Measurements from ENCODE around the gene SCPEP1. TPM values are rescaled to one million over a fixed set of nuclear protein-coding genes. Genes with fewer than 3 reads are reported as not detected.

SCPEP1 gene
- total RNA-seq, 2 experiments from 2014 or later, result 22.1 to 25.5 TPM

DNA sequence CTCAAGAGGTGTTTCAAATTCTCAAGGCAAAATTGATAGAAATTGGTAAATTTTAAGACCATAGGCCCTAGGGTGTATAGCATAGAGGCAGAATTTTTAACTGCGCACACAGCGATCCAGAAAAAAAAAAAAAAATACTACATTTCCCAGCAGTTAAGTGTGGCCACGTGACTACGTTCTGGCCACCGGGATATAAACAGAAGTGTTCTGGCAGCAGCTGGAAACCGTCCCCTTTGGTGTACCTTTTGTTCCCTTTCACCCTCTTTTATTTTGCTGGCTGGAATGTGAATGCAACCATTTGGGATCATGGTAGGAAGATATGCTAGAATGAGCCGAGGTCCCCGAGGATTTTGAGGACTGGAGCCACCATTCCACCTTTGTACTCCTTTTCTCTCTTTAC, 54.4 kb downstream of the SCPEP1 start:
- no peak overlapping the region for H3K4me3 Mint-ChIP-seq
- CTCF ChIA-PET, result no interaction called here
- POLR2A ChIA-PET, result no interaction called here

DNA sequence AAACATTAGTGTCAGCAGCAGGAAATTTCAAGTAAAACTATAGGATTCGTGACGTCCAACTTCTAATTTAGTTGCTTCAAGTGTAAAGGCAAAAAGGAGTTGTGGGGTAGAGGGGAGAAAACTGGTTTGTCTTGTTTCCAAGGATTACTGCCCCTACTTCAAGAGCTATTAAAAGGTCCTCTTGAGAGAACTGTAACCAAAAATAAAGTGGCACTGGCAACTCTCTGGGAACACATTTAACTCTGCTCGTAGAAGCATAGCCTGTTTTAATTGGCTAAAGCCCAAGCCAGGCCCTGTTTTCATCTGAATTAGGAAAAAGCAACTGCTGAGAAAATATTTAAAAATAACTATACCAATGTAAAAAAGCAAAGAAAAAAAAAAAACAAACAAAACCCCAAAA, 55.4 kb downstream of the SCPEP1 start:
- intact Hi-C loops (cut with DNase I, micrococcal nuclease), result no loop called here
- ATAC-seq (ENCODE audit: poor library complexity) (no peak), DNase-seq (no peak)
- ChIA-PET CTCF (no interaction called here), POLR2A (no interaction called here)
- H3K36me3 ChIP-seq (ENCODE audit: insufficient read depth, low read length), result no peaks in the 10 kb centered on the region
- H3K4me3 ChIP-seq (ENCODE audit: low read length), result no peak overlapping the region
- H3K9me3 ChIP-seq (ENCODE audit: control insufficient read depth in 1 of 2, insufficient read depth in 1 of 2, low read length in 2 of 2), result no peaks in the 10 kb centered on the region
- no peaks in the 10 kb centered on the region for H3K4me1 Mint-ChIP-seq (ENCODE audit: low read depth)
- TF ChIP-seq, protein P1, sequence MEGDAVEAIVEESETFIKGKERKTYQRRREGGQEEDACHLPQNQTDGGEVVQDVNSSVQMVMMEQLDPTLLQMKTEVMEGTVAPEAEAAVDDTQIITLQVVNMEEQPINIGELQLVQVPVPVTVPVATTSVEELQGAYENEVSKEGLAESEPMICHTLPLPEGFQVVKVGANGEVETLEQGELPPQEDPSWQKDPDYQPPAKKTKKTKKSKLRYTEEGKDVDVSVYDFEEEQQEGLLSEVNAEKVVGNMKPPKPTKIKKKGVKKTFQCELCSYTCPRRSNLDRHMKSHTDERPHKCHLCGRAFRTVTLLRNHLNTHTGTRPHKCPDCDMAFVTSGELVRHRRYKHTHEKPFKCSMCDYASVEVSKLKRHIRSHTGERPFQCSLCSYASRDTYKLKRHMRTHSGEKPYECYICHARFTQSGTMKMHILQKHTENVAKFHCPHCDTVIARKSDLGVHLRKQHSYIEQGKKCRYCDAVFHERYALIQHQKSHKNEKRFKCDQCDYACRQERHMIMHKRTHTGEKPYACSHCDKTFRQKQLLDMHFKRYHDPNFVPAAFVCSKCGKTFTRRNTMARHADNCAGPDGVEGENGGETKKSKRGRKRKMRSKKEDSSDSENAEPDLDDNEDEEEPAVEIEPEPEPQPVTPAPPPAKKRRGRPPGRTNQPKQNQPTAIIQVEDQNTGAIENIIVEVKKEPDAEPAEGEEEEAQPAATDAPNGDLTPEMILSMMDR (IDR thresholded peaks at IDR 0.05), result no peak
- H3K36me3 Mint-ChIP-seq (ENCODE audit: low read depth), result no peaks in the 10 kb centered on the region
- H3K9me3 Mint-ChIP-seq, result peaks cover 3% of the 10 kb centered on the region
- no peak overlapping the region for H3K4me3 Mint-ChIP-seq
- no peaks in the 10 kb centered on the region for H3K4me1 ChIP-seq (ENCODE audit: insufficient read depth, low read length)
- H3K27ac ChIP-seq (ENCODE audit: low read depth in 1 of 2, low read length in 2 of 2), result no peak overlapping the region
- no peak overlapping the region for H3K27ac Mint-ChIP-seq
- peaks cover 30% of the 10 kb centered on the region for H3K27me3 Mint-ChIP-seq
- H3K27me3 ChIP-seq (ENCODE audit: control insufficient read depth in 1 of 2, insufficient read depth in 2 of 2, low read length in 2 of 2), result peaks cover 4 to 13% of the 10 kb centered on the region in 2 experiments

More for the DNA sequence above, 54.4 kb downstream of the SCPEP1 start:
- H3K27ac ChIP-seq (ENCODE audit: low read depth in 1 of 2, low read length in 2 of 2), result no peak overlapping the region
- H3K9me3 Mint-ChIP-seq, result peaks cover 7% of the 10 kb centered on the region
- H3K27me3 Mint-ChIP-seq, result peaks cover 27% of the 10 kb centered on the region
- TF ChIP-seq, protein P1 (IDR thresholded peaks at IDR 0.05), result no peak
- DNase-seq (no peak), ATAC-seq (ENCODE audit: poor library complexity) (no peak)
- H3K36me3 Mint-ChIP-seq (ENCODE audit: low read depth), result no peaks in the 10 kb centered on the region
- H3K36me3 ChIP-seq (ENCODE audit: insufficient read depth, low read length), result no peaks in the 10 kb centered on the region
- H3K27ac Mint-ChIP-seq, result no peak overlapping the region
- intact Hi-C loops (cut with DNase I, micrococcal nuclease), result no loop called here
- peaks cover 4 to 11% of the 10 kb centered on the region in 2 experiments for H3K27me3 ChIP-seq (ENCODE audit: control insufficient read depth in 1 of 2, insufficient read depth in 2 of 2, low read length in 2 of 2)
- no peaks in the 10 kb centered on the region for H3K9me3 ChIP-seq (ENCODE audit: control insufficient read depth in 1 of 2, insufficient read depth in 1 of 2, low read length in 2 of 2)
- no peaks in the 10 kb centered on the region for H3K4me1 Mint-ChIP-seq (ENCODE audit: low read depth)
- H3K4me1 ChIP-seq (ENCODE audit: insufficient read depth, low read length), result no peaks in the 10 kb centered on the region
- H3K4me3 ChIP-seq (ENCODE audit: low read length), result no peak overlapping the region

DNA sequence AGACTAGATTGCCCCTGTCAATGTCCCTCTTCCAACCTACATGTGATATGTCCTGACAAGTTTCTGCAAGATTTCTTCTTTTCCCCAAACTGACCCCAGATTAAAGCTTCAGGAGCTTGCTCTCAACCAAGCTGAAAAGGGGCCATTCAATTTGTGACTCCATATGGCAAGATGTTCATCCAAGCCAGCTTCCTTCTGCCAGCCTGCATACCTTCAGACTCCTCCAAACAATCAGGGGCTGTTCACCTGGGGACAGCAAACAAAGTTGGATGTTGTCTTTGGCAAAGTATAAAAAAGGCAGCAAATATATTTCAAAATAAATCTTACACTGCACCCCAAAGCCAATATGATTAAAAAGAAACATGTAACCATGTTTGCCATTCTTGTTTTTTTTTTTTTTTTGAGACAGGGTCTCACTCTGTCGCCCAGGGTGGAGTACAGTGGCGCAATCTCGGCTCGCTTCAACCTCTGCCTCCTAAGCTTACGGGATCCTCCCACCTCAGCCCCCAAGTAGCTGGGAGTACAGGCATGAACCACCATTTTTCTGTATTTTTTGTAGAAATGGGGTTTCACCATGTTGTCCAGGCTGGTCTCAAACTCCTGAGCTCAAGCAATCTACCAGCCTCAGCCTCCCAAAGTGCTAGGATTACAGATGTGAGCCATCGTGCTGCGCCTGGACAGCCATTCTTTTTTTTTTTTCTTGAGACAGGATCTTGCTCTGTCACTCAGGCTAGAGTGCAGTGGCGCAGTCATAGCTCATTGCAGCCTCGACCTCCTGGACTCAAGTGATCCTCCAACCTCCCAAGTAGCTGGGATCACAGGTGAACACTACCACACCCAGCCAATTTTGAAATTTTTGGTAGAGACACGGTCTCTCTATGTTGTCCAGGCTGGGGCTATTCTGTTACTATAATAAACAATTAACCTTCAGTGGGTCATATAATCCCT, 57.1 kb downstream of the SCPEP1 start:
- Mint-ChIP-seq H3K4me1 (ENCODE audit: low read depth) (no peaks in the 10 kb centered on the region), H3K27me3 (peaks cover 41% of the 10 kb centered on the region), H3K36me3 (ENCODE audit: low read depth) (no peaks in the 10 kb centered on the region), H3K4me3 (no peak overlapping the region), H3K9me3 (no peaks in the 10 kb centered on the region), H3K27ac (no peak overlapping the region)
- no peak overlapping the region for H3K27ac ChIP-seq (ENCODE audit: low read depth in 1 of 2, low read length in 2 of 2)
- no peak for DNase-seq
- POLR2A ChIA-PET, result no interaction called here
- H3K27me3 ChIP-seq (ENCODE audit: control insufficient read depth in 1 of 2, insufficient read depth in 2 of 2, low read length in 2 of 2), result peaks cover 4 to 14% of the 10 kb centered on the region in 2 experiments
- no peaks in the 10 kb centered on the region for H3K36me3 ChIP-seq (ENCODE audit: insufficient read depth, low read length)
- H3K4me1 ChIP-seq (ENCODE audit: insufficient read depth, low read length), result no peaks in the 10 kb centered on the region
- CTCF ChIA-PET, result no interaction called here
- no peak overlapping the region for H3K4me3 ChIP-seq (ENCODE audit: low read length)
- H3K9me3 ChIP-seq (ENCODE audit: control insufficient read depth in 1 of 2, insufficient read depth in 1 of 2, low read length in 2 of 2), result no peaks in the 10 kb centered on the region
- no peak for ATAC-seq (ENCODE audit: poor library complexity)
- TF ChIP-seq, protein P1 (IDR thresholded peaks at IDR 0.05), result no peak
- intact Hi-C loops (cut with DNase I, micrococcal nuclease), result no loop called here
